ENCODE results near the gene PLPP3.
"Not testable (repeated sequence)": the region's sequence is repeated elsewhere in the genome, so short reads cannot be mapped to it uniquely, and the experiment has no call there.

Gene PLPP3

DNA sequence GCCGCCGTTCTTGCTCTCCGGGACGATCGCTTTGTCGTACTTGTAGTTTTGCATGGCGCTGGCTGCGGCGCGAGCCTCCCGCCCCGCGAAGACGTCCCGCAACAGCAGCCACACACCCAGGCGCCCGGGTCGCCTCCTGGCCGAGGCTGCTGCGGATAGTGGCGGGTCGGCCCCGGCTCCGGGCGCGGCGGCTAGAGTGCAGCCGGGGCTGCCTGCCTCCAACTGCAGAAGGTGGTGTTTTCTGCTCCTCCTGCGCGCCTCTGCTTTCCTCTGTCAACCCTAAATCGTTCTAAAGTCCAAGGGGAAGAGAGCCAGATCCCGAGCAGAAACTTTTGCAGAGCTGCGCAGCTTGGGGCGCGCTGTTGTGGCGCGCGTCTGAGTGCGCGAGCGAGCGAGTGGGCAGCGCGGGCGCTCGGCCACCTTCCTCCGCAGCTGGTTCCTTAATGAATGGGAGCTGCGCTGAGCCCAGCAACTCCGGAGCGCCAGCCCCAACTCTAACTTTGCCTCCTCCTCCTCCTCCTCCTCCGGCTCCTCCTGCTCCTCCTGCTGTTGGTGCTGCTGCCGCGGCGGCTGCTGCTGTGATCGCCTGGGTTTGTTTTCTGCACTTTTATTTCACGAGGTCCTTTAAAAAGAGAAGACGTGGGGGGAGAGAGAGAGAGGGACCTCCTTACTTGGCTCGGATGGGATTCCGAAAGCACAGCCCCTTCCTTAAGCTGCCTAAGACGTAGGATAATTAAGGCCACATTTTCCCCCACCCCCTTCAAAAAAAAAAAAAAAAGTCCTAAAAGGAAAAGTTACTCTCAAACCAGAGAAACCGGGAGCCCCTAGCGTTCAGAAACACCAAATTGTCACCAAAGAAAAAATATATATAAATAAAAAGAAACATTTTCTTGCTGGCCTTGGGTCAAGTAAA, at the start of gene PLPP3:
Gene PLPP3, minus strand, starts transcription at position 601 of the 913 bp plus-strand sequence. Its CDS starts 547 bp downstream, at position 54.
- DNase-seq (ENCODE audit: low read depth in 2 of 3, low spot score in 2 of 3): no peak

DNA sequence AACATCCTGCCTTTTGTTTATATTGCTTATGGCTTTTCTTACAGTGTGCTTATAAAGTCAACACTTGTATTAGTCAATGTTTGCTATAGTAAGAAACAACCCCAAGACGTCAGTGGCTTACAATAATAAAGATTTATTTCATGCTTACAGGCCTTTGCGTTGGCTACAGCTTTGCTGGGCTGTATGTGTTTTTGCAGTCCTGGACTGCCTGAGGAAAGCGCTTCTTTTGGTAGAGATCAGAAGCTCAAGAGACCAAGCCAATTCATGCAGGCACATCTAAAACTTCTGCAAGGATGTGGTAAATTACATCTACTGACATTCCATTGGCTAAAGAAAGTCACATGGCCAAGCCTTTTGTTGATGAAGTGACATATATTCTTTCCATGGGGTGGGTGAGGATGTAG, 48.3 kb upstream of the PLPP3 start:
- no peak for DNase-seq (ENCODE audit: low read depth in 2 of 3, low spot score in 2 of 3)

GRCh38 chr1:56627019-56627635, 47.8 kb upstream of the PLPP3 start:
- no peak for DNase-seq (ENCODE audit: low read depth in 2 of 3, low spot score in 2 of 3)

- DNase-seq (ENCODE audit: low read depth in 2 of 3, low spot score in 2 of 3): no peak
Observed at GRCh38 chr1:56626546-56626945, 47.2 kb upstream of the PLPP3 start.

- DNase-seq (ENCODE audit: low read depth in 2 of 3, low spot score in 2 of 3): no peak
Observed at GRCh38 chr1:56625819-56626440, 46.6 kb upstream of the PLPP3 start.

DNA sequence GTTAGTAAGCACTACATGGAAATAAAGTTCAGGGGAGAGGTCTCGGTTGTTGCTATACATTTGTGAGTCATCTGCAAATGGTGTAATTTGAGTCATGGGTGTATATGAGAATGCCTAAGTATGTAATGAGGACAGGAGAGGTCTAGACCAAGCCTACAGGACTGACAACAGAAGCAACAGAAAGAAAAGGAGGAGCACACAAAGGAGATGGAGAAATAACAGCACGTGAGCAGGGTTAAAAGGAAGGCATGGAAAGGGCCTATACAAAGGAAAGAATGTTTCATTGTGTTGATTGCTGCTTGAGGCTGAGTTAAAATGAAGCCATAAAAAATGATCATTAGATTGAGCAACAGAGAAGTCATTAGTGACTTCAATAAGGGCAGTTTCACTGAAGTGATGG, 37.8 kb upstream of the PLPP3 start:
- DNase-seq (ENCODE audit: low read depth in 2 of 3, low spot score in 2 of 3): no peak

GRCh38 chr1:56610770-56611169, 31.4 kb upstream of the PLPP3 start:
- not testable (repeated sequence) for DNase-seq (ENCODE audit: low read depth in 2 of 3, low spot score in 2 of 3)

DNA sequence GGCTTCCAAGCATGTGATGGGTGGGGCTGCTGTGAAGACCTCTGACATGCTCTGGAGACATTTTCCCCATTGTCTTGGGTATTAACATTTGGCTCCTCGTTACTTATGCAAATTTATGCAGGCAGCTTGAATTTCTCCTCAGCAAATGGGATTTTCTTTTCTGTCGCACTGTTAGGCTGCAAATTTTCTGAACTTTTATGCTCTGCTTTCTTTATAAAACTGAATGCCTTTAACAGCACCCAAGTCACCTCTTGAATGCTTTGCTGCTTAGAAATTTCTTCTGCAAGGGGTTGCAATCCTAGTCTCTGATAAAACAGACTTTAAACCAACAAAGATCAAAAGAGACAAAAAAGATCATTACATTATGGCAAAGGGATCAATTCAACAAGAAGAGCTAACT, 30.7 kb upstream of the PLPP3 start:
- not testable (repeated sequence) for DNase-seq (ENCODE audit: low read depth in 2 of 3, low spot score in 2 of 3)

DNA sequence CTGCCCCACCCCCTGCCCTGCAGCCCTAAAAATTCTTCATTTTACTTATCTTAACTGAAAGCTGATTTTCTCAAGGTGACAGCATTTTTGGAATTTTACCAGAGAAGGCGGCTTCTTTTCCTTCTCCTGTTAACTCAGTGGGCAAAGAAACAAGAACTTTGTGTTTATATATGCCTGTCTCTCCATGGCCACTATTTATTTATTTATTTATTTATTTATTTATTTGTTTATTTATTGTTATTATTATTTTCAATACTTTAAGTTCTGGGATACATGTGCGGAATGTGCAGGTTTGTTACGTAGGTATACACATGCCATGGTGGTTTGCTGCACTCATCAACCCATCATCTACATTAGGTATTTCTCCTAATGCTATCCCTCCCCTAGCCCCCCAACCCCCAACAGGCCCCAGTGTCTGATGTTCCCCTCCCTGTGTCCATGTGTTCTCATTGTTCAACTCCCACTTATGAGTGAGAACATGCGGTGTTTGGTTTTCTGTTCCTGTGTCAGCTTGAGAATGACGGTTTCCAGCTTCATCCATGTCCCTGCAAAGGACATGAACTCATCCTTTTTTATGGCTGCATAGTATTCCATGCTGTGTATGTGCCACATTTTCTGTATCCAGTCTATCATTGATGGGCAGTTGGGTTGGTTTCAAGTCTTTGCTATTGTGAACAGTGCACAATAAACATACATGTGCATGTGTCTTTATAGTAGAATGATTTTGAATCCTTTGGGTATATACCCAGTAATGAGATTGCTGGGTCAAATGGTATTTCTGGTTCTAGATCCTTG, 16.2 kb upstream of the PLPP3 start:
- not testable (repeated sequence) for DNase-seq (ENCODE audit: low read depth in 2 of 3, low spot score in 2 of 3)

DNA sequence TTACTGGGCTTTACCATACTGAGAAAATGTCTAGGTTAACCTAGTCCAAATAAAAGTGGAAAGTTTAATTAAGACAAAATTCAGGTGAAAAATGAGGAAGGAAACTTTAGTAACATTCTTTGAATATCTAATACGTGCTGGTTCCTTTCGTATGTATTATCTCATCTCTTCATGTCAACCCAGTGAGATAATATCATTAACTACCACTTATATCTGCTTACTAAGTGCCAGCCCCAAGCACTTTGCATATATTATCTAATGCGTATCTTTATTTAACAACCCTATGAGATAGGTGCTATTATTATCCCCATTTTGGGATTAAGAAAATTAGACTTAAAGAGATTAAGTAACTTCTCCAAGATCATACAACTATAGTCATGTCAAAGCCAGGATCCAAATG, 12.5 kb upstream of the PLPP3 start:
- no peak for DNase-seq (ENCODE audit: low read depth in 2 of 3, low spot score in 2 of 3)

GRCh38 chr1:56590520-56591011, 11.2 kb upstream of the PLPP3 start:
- no peak for DNase-seq (ENCODE audit: low read depth in 2 of 3, low spot score in 2 of 3)

DNA sequence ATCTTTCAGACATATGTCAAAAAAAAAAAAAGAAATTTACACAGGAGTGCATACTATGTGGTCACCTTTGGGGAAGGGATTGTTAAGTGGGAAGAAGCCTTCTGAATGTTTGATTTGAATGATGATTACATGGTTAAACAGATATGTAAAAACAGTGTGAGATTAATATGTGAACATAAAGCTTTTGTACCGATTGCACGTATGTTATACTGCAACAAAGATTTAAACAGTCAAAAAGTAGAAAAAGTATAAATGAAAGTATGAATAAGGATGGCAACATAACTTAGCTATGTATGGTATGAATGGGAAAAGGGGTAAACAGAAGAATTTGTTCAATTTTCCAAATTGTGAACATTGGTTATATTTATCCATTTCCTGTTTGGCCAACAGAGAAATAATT, 10.0 kb upstream of the PLPP3 start:
- no peak for DNase-seq (ENCODE audit: low read depth in 2 of 3, low spot score in 2 of 3)

- DNase-seq (ENCODE audit: low read depth in 2 of 3, low spot score in 2 of 3): no peak
Observed at GRCh38 chr1:56586502-56586901, 7.1 kb upstream of the PLPP3 start.

- DNase-seq (ENCODE audit: low read depth in 2 of 3, low spot score in 2 of 3): no peak
Observed at GRCh38 chr1:56585985-56586384, 6.6 kb upstream of the PLPP3 start.

GRCh38 chr1:56584910-56585528, 5.7 kb upstream of the PLPP3 start:
- DNase-seq (ENCODE audit: low read depth in 2 of 3, low spot score in 2 of 3): no peak

DNA sequence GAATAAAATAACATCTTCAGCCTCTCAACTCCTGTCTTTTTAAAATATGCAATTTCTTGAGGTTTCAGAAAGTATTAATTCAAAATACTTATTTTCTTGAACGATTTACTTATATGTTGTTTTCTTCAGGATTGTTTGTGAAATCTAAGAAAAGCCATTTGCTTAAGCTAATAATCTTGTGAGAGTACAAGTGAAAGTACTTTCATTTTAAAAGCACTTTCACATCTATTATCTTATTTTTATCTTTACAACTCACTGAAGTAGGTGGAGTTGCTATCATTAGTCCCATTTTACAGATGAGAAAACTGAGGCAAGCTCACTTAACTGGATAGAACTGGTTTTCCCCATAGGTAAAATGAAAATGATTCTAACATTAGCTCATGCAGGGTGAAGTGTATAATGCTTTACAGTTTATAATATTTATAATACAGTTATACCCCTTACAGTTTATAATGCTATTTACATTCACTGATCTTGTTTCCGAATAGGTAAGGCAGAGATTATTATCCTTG, 4.7 kb upstream of the PLPP3 start:
- no peak for DNase-seq (ENCODE audit: low read depth in 2 of 3, low spot score in 2 of 3)

GRCh38 chr1:56580771-56581170, 1.4 kb upstream of the PLPP3 start:
- no peak for DNase-seq (ENCODE audit: low read depth in 2 of 3, low spot score in 2 of 3)

GRCh38 chr1:56578138-56578962, 1.0 kb downstream of the PLPP3 start:
- no peak for DNase-seq (ENCODE audit: low read depth in 2 of 3, low spot score in 2 of 3)

DNA sequence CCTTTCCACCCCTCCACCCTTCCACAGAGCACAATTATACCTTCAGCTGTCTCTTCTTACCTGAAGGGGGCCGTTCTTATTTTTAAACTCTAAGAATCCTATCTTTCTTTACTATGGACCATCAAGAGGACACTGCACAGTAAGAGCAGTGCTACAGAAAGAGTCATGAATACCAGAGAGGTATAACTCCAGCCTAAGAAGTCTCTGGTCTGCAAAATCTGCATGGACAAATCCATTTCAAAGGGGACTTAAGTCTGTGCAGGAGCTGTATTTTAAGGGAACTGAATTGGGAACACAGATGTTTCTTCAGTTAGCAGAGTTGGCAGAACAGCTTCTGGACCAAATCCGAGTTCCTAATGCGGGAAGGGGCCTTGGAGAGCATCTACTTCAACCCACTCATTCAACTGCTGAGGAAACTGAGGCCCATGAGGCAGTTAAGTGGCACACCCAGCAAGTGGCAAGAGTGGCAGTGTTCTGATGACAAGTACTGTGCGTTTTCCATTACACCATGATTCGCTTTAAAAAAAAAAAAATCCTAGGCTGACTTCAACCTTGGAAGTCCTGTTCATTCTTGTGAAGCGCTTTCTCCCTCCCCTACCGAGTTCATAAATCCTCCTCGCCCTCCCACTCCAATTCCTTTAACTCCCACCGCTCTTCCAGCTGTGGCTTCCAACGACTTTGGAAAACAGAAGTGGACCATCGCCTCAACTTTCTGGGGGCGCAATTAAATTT, 1.8 kb downstream of the PLPP3 start:
- DNase-seq (ENCODE audit: low read depth in 2 of 3, low spot score in 2 of 3): no peak

Measured in activated CD8-positive, alpha-beta memory T cell treated with anti-CD3 and anti-CD28 coated beads for 48 hours (primary cell).